Measurements from ENCODE around the gene ZNF652. TPM values are rescaled to one million over a fixed set of nuclear protein-coding genes. Genes with fewer than 3 reads are reported as not detected.

Gene ZNF652
- polyA plus RNA-seq, 1 donor from 2014 or later, result 26.7 TPM

DNA sequence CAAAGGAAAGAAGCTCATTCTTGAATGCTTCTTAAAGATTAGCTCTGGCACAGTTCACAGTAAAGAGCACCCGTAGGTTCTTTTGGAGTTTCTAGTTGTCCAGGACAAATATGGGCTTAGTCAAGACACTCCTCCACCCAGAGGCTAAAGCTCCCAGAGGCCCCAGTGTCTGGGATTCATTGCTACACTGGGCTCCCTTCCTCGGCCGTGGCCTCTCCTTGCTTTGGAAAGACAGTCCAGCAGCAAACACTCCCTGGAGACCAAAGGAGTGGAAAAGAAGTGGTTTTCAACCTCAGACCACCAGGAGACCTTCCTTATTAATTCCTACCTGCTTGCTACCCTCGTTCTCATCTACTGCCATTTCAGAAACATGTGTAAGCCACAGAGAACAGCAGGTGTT lies 35.5 kb upstream of the ZNF652 start:
- H3K9me2 ChIP-seq (ENCODE audit: insufficient read depth, low read length), result no peaks in the 10 kb centered on the region
- H4K20me1 ChIP-seq (ENCODE audit: insufficient read depth), result no peaks in the 10 kb centered on the region
- H3K36me3 ChIP-seq (ENCODE audit: insufficient read depth, low read length), result no peaks in the 10 kb centered on the region
- H3F3A ChIP-seq (ENCODE audit: insufficient read depth, low read length, poor library complexity, severe bottlenecking), result no peaks in the 10 kb centered on the region
- no peaks in the 10 kb centered on the region for H3K9me3 ChIP-seq (ENCODE audit: low read length)
- no peaks in the 10 kb centered on the region for H3K79me2 ChIP-seq (replicated peaks; ENCODE audit: insufficient read depth, low read length)
- H3K27me3 ChIP-seq (ENCODE audit: insufficient read depth, low read depth, low read length), result no peaks in the 10 kb centered on the region
- no peak overlapping the region for H3K4me3 ChIP-seq (ENCODE audit: low read length)
- H2AFZ ChIP-seq (ENCODE audit: low read depth, low read length), result no peak overlapping the region
- no peak overlapping the region for H3K27ac ChIP-seq (ENCODE audit: low read length)
- H3K9ac ChIP-seq (ENCODE audit: low read length), result no peak overlapping the region
- no peak for TF ChIP-seq EP300 (conservative IDR thresholded peaks at IDR 0.05; ENCODE audit: poor library complexity, severe bottlenecking)
- no peak for TF ChIP-seq POLR2AphosphoS5 (IDR thresholded peaks at IDR 0.05)
- no peak for TF ChIP-seq REST (IDR thresholded peaks at IDR 0.05; ENCODE audit: borderline replicate concordance)
- no peak for TF ChIP-seq RAD21 (conservative IDR thresholded peaks at IDR 0.05)
- TF ChIP-seq MXI1 (conservative IDR thresholded peaks at IDR 0.05; ENCODE audit: poor library complexity, severe bottlenecking), result no peak
- no peak for TF ChIP-seq SMC3 (conservative IDR thresholded peaks at IDR 0.05; ENCODE audit: poor library complexity)
- no peak for TF ChIP-seq EZH2 (IDR thresholded peaks at IDR 0.05; ENCODE audit: borderline replicate concordance, insufficient read depth, low read length, poor library complexity, severe bottlenecking)
- H3K4me2 ChIP-seq (ENCODE audit: low read length), result no peak overlapping the region

GRCh38 chr17:49393491-49394255 lies 31.6 kb upstream of the ZNF652 start:
- no peaks in the 10 kb centered on the region for H3K36me3 ChIP-seq (ENCODE audit: insufficient read depth, low read length)
- no peak overlapping the region for H2AFZ ChIP-seq (ENCODE audit: low read depth, low read length)
- H3K27me3 ChIP-seq (ENCODE audit: insufficient read depth, low read depth, low read length), result no peaks in the 10 kb centered on the region
- H3K4me2 ChIP-seq (ENCODE audit: low read length), result no peak overlapping the region
- no peak overlapping the region for H3K4me3 ChIP-seq (ENCODE audit: low read length)
- no peak overlapping the region for H3K9ac ChIP-seq (ENCODE audit: low read length)
- no peaks in the 10 kb centered on the region for H3K79me2 ChIP-seq (replicated peaks; ENCODE audit: insufficient read depth, low read length)
- no peaks in the 10 kb centered on the region for H3F3A ChIP-seq (ENCODE audit: insufficient read depth, low read length, poor library complexity, severe bottlenecking)
- no peaks in the 10 kb centered on the region for H3K9me3 ChIP-seq (ENCODE audit: low read length)
- H3K27ac ChIP-seq (ENCODE audit: low read length), result no peak overlapping the region
- no peak for TF ChIP-seq POLR2AphosphoS5 (IDR thresholded peaks at IDR 0.05)
- no peak for TF ChIP-seq REST (IDR thresholded peaks at IDR 0.05; ENCODE audit: borderline replicate concordance)
- no peak for TF ChIP-seq SMC3 (conservative IDR thresholded peaks at IDR 0.05; ENCODE audit: poor library complexity)
- no peak for TF ChIP-seq EZH2 (IDR thresholded peaks at IDR 0.05; ENCODE audit: borderline replicate concordance, insufficient read depth, low read length, poor library complexity, severe bottlenecking)
- no peak for TF ChIP-seq CTCF (IDR thresholded peaks at IDR 0.05; ENCODE audit: poor library complexity, severe bottlenecking)
- no peak for TF ChIP-seq EP300 (conservative IDR thresholded peaks at IDR 0.05; ENCODE audit: poor library complexity, severe bottlenecking)
- TF ChIP-seq TAF1 (IDR thresholded peaks at IDR 0.05; ENCODE audit: low read depth), result no peak
- no peak for TF ChIP-seq RAD21 (conservative IDR thresholded peaks at IDR 0.05)
- no peak for TF ChIP-seq MXI1 (conservative IDR thresholded peaks at IDR 0.05; ENCODE audit: poor library complexity, severe bottlenecking)
- no peaks in the 10 kb centered on the region for H4K20me1 ChIP-seq (ENCODE audit: insufficient read depth)
- H3K9me2 ChIP-seq (ENCODE audit: insufficient read depth, low read length), result no peaks in the 10 kb centered on the region

All from neural cell (in vitro differentiated cells).